ENCODE results near the gene GRM1. TPM values are rescaled to one million over a fixed set of nuclear protein-coding genes. Genes with fewer than 3 reads are reported as not detected.

Gene GRM1
- total RNA-seq (2011; cell fraction: chromatin; rRNA removed; ENCODE audit: low replicate concordance), result not detected in 2 replicates
- not detected in 2 replicates for total RNA-seq (2011; cell fraction: nucleolus; rRNA removed)
- 0.22 TPM in 1 of 2 replicates, not detected in the other for total RNA-seq (2011; cell fraction: nucleoplasm; rRNA removed)
- total RNA-seq (2014; rRNA removed) (0.04 TPM in 1 of 2 replicates, not detected in the other), total RNA-seq (2014; rRNA removed; fragmentation: Illumina TruSeq; extraction: Trizol) (not detected in 2 replicates), total RNA-seq (2015; rRNA removed; fragmentation: Illumina TruSeq; extraction: Trizol) (0.04 TPM in 1 of 2 replicates, not detected in the other), total RNA-seq (2021) (not detected in 2 replicates), polyA plus RNA-seq (2011; rRNA removed) (not detected in 2 replicates), polyA plus RNA-seq (2014; fragmentation: Illumina TruSeq; extraction: Trizol) (not detected in 2 replicates), polyA plus RNA-seq (2014; fragmentation: Nextera tagmentation; extraction: Ambion mirVana) (not detected), polyA plus RNA-seq (2014; rRNA removed) (not detected in 2 replicates), polyA minus RNA-seq (2011; rRNA and poly(A)+ RNA removed) (not detected in 2 replicates), Bru-seq, nascent RNA (percentile 2 among the genes with signal in this experiment), BruChase-seq, experiment 1, labeled RNA remaining after a 2-hour chase (percentile 5 among the genes with signal in this experiment), BruChase-seq, experiment 2, labeled RNA remaining after a 6-hour chase (percentile 5 among the genes with signal in this experiment)
- 0.04 TPM in 2 replicates for polyA plus RNA-seq (2011; cell fraction: cytosol; rRNA removed)
- not detected in 2 replicates for polyA plus RNA-seq (2011; cell fraction: nucleus; rRNA removed)
- polyA plus RNA-seq (2012), result 0.01 and 0.03 TPM in 2 replicates
- not detected in 2 replicates for polyA minus RNA-seq (2011; cell fraction: cytosol; rRNA and poly(A)+ RNA removed)
- not detected in 2 replicates for polyA minus RNA-seq (2011; cell fraction: nucleus; rRNA and poly(A)+ RNA removed)
- long read RNA-seq, experiment 1, result 0 reads
- long read RNA-seq, experiment 2, result 0 reads
- long read RNA-seq, experiment 3, result 0 reads

DNA sequence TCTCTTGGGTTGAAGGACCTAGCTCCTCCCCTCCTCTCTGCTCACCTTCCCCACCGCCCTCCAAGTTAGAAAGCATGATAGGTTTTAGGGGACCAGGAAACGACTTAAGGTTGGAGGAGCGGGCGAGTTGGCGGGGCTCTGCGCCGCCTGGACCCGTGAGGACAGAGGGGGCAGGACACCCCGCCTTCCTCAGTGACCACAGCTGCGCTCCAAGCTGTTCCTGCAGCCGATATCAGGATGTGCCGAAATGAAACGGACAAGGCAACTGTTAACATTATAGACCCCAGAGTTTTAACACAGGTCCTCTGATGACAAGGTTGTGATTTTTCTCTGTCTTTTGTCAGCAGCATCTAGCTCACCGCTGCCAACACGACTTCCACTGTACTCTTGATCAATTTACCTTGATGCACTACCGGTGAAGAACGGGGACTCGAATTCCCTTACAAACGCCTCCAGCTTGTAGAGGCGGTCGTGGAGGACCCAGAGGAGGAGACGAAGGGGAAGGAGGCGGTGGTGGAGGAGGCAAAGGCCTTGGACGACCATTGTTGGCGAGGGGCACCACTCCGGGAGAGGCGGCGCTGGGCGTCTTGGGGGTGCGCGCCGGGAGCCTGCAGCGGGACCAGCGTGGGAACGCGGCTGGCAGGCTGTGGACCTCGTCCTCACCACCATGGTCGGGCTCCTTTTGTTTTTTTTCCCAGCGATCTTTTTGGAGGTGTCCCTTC lies at the start of gene GRM1:
Gene GRM1, plus strand, starts transcription at position 212 of the 722 bp plus-strand sequence. Its CDS starts 456 bp downstream, at position 668.
- under 1% methylated on average over 38 of the region's 39 CpGs for WGBS (ENCODE audit: insufficient coverage, low coverage, missing lambda C conversion rate)
- Histone ChIP-seq H3K9me1 (ENCODE audit: control insufficient read depth, insufficient read depth, low read length) (peaks cover 2% of the 10 kb centered on the region), H3K79me2 (ENCODE audit: control insufficient read depth, insufficient read depth, low read length) (no peaks in the 10 kb centered on the region), H2AFZ (ENCODE audit: low read depth, low read length) (no peak within 1 kb of the TSS), H3K27me3 (ENCODE audit: control insufficient read depth in 2 of 2, insufficient read depth in 2 of 2, low read length in 2 of 2) (peaks cover 3 to 25% of the 10 kb centered on the region in 2 experiments; a peak in 3 of 5 replicates), H3K4me2 (ENCODE audit: insufficient read depth, low read length) (no peak within 1 kb of the TSS), H3K4me1 (replicated peaks in 1 of 2; ENCODE audit: control insufficient read depth in 2 of 2, insufficient read depth in 2 of 2, low read length in 2 of 2) (peaks cover 0 to 6% of the 10 kb centered on the region in 2 experiments; a peak in 2 of 5 replicates), H3K36me3 (ENCODE audit: control insufficient read depth, insufficient read depth, low read length) (no peaks in the 10 kb centered on the region), H4K20me1 (replicated peaks; ENCODE audit: control insufficient read depth, insufficient read depth, low read length) (no peaks in the 10 kb centered on the region), H3K9me3 (replicated peaks; ENCODE audit: control insufficient read depth, insufficient read depth, low read depth, low read length) (no peaks in the 10 kb centered on the region), H3K4me3 (no peak within 1 kb of the TSS), H3K9ac (ENCODE audit: insufficient read depth in 1 of 2, low read depth in 2 of 2, low read length in 2 of 2) (no peak within 1 kb of the TSS), H3K27ac (ENCODE audit: extremely low read depth, low read depth, low read length) (no peak within 1 kb of the TSS)
- DNase-seq (ENCODE audit: extremely low read depth in 1 of 4, low spot score in 3 of 4) (no peak), ATAC-seq (peak; percentile 38; the same call in 2 of the 3 replicates), FAIRE-seq (no peak)
- ChIA-PET POLR2A (interaction anchor here (0.7 to 1.0 kb wide), 3 partner anchors 15 to 1245 kb away, joined by 3 to 4 read pairs (median 3); no protein-coding TSS in a partner anchor), CTCF (ENCODE audit: low intra/inter-chr PET ratio) (no interaction called here)
- in situ Hi-C loops (cut with MboI), result no loop called here
- intact Hi-C loops (cut with micrococcal nuclease), result no loop called here
- TF ChIP-seq MCM3 (IDR thresholded peaks at IDR 0.05), result no peak
- TF ChIP-seq, protein P1, sequence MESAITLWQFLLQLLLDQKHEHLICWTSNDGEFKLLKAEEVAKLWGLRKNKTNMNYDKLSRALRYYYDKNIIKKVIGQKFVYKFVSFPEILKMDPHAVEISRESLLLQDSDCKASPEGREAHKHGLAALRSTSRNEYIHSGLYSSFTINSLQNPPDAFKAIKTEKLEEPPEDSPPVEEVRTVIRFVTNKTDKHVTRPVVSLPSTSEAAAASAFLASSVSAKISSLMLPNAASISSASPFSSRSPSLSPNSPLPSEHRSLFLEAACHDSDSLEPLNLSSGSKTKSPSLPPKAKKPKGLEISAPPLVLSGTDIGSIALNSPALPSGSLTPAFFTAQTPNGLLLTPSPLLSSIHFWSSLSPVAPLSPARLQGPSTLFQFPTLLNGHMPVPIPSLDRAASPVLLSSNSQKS (CRISPR knock-in tag; IDR thresholded peaks at IDR 0.05), result no peak
- TF ChIP-seq IRF9 (tag; IDR thresholded peaks at IDR 0.05), result no peak
- no TSS peak for BruUV-seq (replicated peaks)
